Fibroblast of the conjunctiva (primary cell): Measurements from ENCODE around the gene OGT.

ENCODE experiments used
- DNase-seq: peaks from one replicate; pipeline ENCODE4 v3.0.0-alpha.2; 2010; ENCODE audit warnings: low read depth

The OGT gene

DNA sequence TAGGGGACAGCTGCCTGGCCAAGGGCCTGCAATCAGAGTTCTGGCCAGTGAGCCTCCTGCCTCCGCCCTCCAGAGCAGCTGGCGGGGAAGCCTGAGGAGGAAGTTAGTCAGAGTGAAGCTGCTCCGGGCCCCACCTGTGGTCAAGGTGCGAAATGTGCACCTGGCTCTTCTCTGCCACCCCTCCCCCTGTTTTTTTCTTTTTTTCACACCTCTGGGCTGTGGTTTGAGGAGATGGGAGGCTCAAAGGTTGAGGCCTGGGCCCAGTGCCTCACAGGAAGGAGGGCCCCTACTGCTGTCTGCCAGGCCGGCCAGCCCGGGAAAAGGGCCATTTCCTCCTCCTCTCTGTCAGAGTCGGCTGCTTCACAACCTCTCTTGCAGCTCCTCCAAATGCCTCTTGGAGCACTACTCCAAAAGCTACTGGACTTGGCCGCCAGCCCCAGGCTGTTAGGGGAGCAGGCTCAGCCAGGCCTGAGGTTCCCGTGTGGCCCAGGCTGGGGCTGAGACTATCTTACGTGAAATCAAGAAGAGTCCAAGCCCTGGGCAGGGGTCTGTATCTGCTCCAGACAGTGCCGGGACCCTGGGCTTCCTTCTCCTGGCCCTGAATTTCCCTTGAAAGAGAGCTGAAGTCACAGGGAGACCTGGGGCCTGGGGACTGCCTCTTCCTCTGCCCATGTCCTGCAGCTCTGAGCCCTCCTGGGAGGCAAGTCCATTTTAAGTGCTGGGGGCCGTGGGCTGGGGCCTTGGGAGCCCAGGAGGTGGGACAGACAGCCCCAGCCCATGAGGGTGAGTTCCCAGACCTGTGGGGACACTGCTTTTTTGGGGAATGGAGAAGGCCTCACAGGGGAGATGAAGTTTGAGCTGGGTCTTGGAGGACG is 89.9 kb downstream of the OGT start:
- peak; percentile 40 for DNase-seq

DNA sequence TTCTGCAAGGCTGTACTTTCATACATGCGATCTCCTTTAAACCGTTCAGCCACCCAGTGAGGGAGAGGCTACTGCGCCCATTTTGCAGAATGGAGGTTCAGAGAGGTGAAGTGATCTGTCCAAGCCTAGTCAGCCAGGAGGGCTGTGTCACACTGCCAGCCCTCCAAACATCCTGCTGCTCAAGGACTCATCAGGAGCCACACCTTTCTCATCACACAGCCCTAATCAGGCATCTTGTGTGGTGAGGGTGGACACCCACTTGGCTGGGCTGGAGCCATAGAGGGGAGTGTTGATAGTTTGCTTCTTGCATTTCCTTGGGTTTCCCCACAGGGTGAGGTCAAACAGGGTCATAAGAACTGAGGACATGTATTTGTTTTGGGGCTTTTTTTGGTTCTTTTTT is 90.8 kb downstream of the OGT start:
- DNase-seq = no peak

DNA sequence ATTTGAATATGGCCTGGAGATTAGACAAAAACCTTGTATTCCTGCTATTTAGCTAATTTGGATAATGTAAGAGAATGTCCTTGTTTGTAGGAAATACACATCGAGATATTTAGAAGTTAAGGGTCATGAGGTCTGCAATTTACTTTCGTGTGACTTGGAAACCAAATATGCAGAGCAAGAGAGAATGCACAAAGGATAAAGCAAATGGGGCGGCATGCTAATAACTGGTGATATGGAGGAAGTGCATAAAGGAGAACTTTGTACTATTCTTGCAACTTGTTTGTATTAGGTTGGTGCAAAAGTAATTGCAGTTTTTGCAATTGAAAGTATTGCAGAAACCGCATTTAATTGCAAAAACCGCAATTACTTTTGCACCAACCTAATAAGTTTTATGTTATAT is 92.6 kb downstream of the OGT start:
- DNase-seq = no peak
